ENCODE data around the gene L3MBTL2.

Gene L3MBTL2

GRCh38 chr22:41263704-41264103 is 58.6 kb downstream of the L3MBTL2 start:
- TF ChIP-seq CTCF (IDR thresholded peaks at IDR 0.05; ENCODE audit: low read depth, low read length) = no peak
- in situ Hi-C loops (cut with HindIII; ENCODE audit: low sequenced_read_pairs) = no loop called here
- no peak overlapping the region for H3K4me3 ChIP-seq (ENCODE audit: low read depth, low read length)
- no peak for DNase-seq (ENCODE audit: low read depth, low spot score)

GRCh38 chr22:41264408-41264941 is 59.4 kb downstream of the L3MBTL2 start:
- H3K4me3 ChIP-seq (ENCODE audit: low read depth, low read length) = no peak overlapping the region
- in situ Hi-C loops (cut with HindIII; ENCODE audit: low sequenced_read_pairs) = no loop called here
- DNase-seq (ENCODE audit: low read depth, low spot score) = no peak
- TF ChIP-seq CTCF (IDR thresholded peaks at IDR 0.05; ENCODE audit: low read depth, low read length) = no peak

- no peak for DNase-seq (ENCODE audit: low read depth, low spot score)
- in situ Hi-C loops (cut with HindIII; ENCODE audit: low sequenced_read_pairs) = no loop called here
- no peak overlapping the region for H3K4me3 ChIP-seq (ENCODE audit: low read depth, low read length)
- TF ChIP-seq CTCF (IDR thresholded peaks at IDR 0.05; ENCODE audit: low read depth, low read length) = no peak
Measured at GRCh38 chr22:41267958-41268357, 62.8 kb downstream of the L3MBTL2 start.

- no peak for TF ChIP-seq CTCF (IDR thresholded peaks at IDR 0.05; ENCODE audit: low read depth, low read length)
- in situ Hi-C loops (cut with HindIII; ENCODE audit: low sequenced_read_pairs) = no loop called here
- no peak overlapping the region for H3K4me3 ChIP-seq (ENCODE audit: low read depth, low read length)
- no peak for DNase-seq (ENCODE audit: low read depth, low spot score)
Measured at GRCh38 chr22:41271787-41272186, 66.7 kb downstream of the L3MBTL2 start.

- in situ Hi-C loops (cut with HindIII; ENCODE audit: low sequenced_read_pairs) = no loop called here
- no peak overlapping the region for H3K4me3 ChIP-seq (ENCODE audit: low read depth, low read length)
- no peak for TF ChIP-seq CTCF (IDR thresholded peaks at IDR 0.05; ENCODE audit: low read depth, low read length)
- DNase-seq (ENCODE audit: low read depth, low spot score) = no peak
Measured at GRCh38 chr22:41273128-41273527, 68.0 kb downstream of the L3MBTL2 start.

- TF ChIP-seq CTCF (IDR thresholded peaks at IDR 0.05; ENCODE audit: low read depth, low read length) = no peak
- in situ Hi-C loops (cut with HindIII; ENCODE audit: low sequenced_read_pairs) = no loop called here
- DNase-seq (ENCODE audit: low read depth, low spot score) = no peak
- no peak overlapping the region for H3K4me3 ChIP-seq (ENCODE audit: low read depth, low read length)
Measured at GRCh38 chr22:41274856-41275255, 69.7 kb downstream of the L3MBTL2 start.

GRCh38 chr22:41280065-41280464 is 75.0 kb downstream of the L3MBTL2 start:
- in situ Hi-C loops (cut with HindIII; ENCODE audit: low sequenced_read_pairs) = no loop called here

More at GRCh38 chr22:41280065-41280464, 75.0 kb downstream of the L3MBTL2 start:
- no peak for DNase-seq (ENCODE audit: low read depth, low spot score)
- H3K4me3 ChIP-seq (ENCODE audit: low read depth, low read length) = no peak overlapping the region
- TF ChIP-seq CTCF (IDR thresholded peaks at IDR 0.05; ENCODE audit: low read depth, low read length) = no peak

All from astrocyte of the spinal cord (primary cell).